PC-3 (cell line): ENCODE results near the gene CEBPZ. TPM values are rescaled to one million over a fixed set of nuclear protein-coding genes. Genes with fewer than 3 reads are reported as not detected.

Experiments
- ATAC-seq: fragments of 200-7000 bp; cut with Tn5 transposase; 2 replicates; pipeline ENCODE4 v1.9.1; 2020; ENCODE audit warnings: mild to moderate bottlenecking, moderate library complexity
- Bru-seq: library from RNA; stranded (reverse); fragments of 400-500 nt; gene quantifications from one replicate; lab custom pipeline; 2021; lab: Mats Ljungman, UMichigan
- BruChase-seq, 2 experiments: library from RNA; stranded (reverse); fragments of 400-500 nt; gene quantifications; one replicate each; lab custom pipeline; 2021; lab: Mats Ljungman, UMichigan
- BruUV-seq: library from RNA; stranded (reverse); fragments of 400-500 nt; replicated peaks from 2 replicates; lab custom pipeline; 2021; lab: Mats Ljungman, UMichigan
- CTCF ChIA-PET: fragments of 300-600 bp; sonication (Branson Sonifier 250); formaldehyde crosslinking; loops from one replicate; lab custom pipeline; 2022; ENCODE audit warnings: antibody characterized with exemption; lab: Charles Lee
- POLR2A ChIA-PET: fragments of 300-600 bp; sonication (Branson Sonifier 250); formaldehyde crosslinking; loops from one replicate; lab custom pipeline; 2022; ENCODE audit warnings: antibody characterized with exemption; ENCODE audit not compliant: unreplicated experiment; lab: Charles Lee
- DNase-seq: peaks from one replicate; pipeline ENCODE4 v3.0.0-alpha.2; 2015
- H2AFZ ChIP-seq: fragments of 300-600 bp; sonication (generic); 2 replicates; pipeline ENCODE4 v1.6.0; 2016; ENCODE audit warnings: antibody characterized with exemption, low read length
- H3F3A ChIP-seq: fragments of 300-600 bp; sonication (generic); one replicate; pipeline ENCODE4 v1.6.0; 2017; ENCODE audit warnings: antibody characterized with exemption, low read length, control low read depth, mild to moderate bottlenecking; ENCODE audit not compliant: unreplicated experiment
- H3K27ac ChIP-seq: fragments of 300-600 bp; sonication (generic); 2 replicates; pipeline ENCODE4 v1.5.1; 2016; ENCODE audit warnings: mild to moderate bottlenecking, low read length
- H3K27me3 ChIP-seq: fragments of 300-600 bp; sonication (generic); 2 replicates; pipeline ENCODE4 v1.6.1; 2016; ENCODE audit warnings: low read length, mixed read lengths
- H3K36me3 ChIP-seq: fragments of 300-600 bp; sonication (generic); 2 replicates; pipeline ENCODE4 v1.6.1; 2016; ENCODE audit warnings: low read depth, mixed run types, low read length, mixed read lengths
- H3K4me1 ChIP-seq: fragments of 300-600 bp; sonication (generic); 2 replicates; pipeline ENCODE4 v1.5.1; 2016; ENCODE audit warnings: low read length; ENCODE audit not compliant: insufficient read depth
- H3K4me2 ChIP-seq: fragments of 300-600 bp; sonication (generic); 2 replicates; pipeline ENCODE4 v1.6.0; 2016; ENCODE audit warnings: low read length
- H3K4me3 ChIP-seq: fragments of 300-600 bp; sonication (generic); 2 replicates; pipeline ENCODE4 v1.5.1; 2016; ENCODE audit warnings: mild to moderate bottlenecking, low read length, mixed read lengths
- H3K79me2 ChIP-seq: fragments of 300-600 bp; sonication (generic); 2 replicates; pipeline ENCODE4 v1.6.1; 2017; ENCODE audit warnings: low read length, mixed read lengths
- H3K9ac ChIP-seq: fragments of 300-600 bp; sonication (generic); 2 replicates; pipeline ENCODE4 v1.6.0; 2016; ENCODE audit warnings: mild to moderate bottlenecking, low read length
- H3K9me2 ChIP-seq: fragments of 300-600 bp; sonication (generic); replicated peaks from 2 replicates; pipeline ENCODE4 v1.6.1; 2016; ENCODE audit warnings: mixed run types, low read length, mixed read lengths
- H3K9me3 ChIP-seq: fragments of 300-600 bp; sonication (generic); 2 replicates; pipeline ENCODE4 v1.6.1; 2016; ENCODE audit warnings: low read length, mixed read lengths
- H4K20me1 ChIP-seq: fragments of 300-600 bp; sonication (generic); 2 replicates; pipeline ENCODE4 v1.6.1; 2016; ENCODE audit warnings: low read length, mixed read lengths
- EZH2 ChIP-seq: fragments of 300-600 bp; sonication (generic); IDR thresholded peaks from one replicate; pipeline ENCODE4 v1.6.1; 2017; ENCODE audit warnings: antibody characterized with exemption, mild to moderate bottlenecking, low read length; ENCODE audit not compliant: unreplicated experiment
- EZH2phosphoT487 ChIP-seq: fragments of 300-600 bp; sonication (generic); IDR thresholded peaks from 2 replicates; pipeline ENCODE4 v1.6.1; 2018; ENCODE audit warnings: mild to moderate bottlenecking, antibody characterized with exemption, low read length, borderline replicate concordance
- intact Hi-C: fragments of 100-400 bp; cut with micrococcal nuclease; formaldehyde crosslinking; loops from 2 replicates; pipeline ENCODE4 v1.9.0; 2023
- long read RNA-seq: library from polyadenylated mRNA; unstranded; transcript quantifications from one replicate; pipeline ENCODE4 v2.0.0, GENCODE V29; 2021; ENCODE audit not compliant: unreplicated experiment
- total RNA-seq: library from RNA; depleted of rRNA; stranded (reverse); fragments of >200 nt; gene quantifications from 2 replicates; pipeline ENCODE4 v1.2.3, GENCODE V29; 2014; rRNA removed
- TF ChIP-seq, protein P1 (sequence below): fragments of 300-600 bp; sonication (generic); conservative IDR thresholded peaks from 2 replicates; pipeline ENCODE4 v1.5.1; 2017; ENCODE audit warnings: antibody characterized with exemption, low read depth, mild to moderate bottlenecking, low read length

CEBPZ gene, protein sequence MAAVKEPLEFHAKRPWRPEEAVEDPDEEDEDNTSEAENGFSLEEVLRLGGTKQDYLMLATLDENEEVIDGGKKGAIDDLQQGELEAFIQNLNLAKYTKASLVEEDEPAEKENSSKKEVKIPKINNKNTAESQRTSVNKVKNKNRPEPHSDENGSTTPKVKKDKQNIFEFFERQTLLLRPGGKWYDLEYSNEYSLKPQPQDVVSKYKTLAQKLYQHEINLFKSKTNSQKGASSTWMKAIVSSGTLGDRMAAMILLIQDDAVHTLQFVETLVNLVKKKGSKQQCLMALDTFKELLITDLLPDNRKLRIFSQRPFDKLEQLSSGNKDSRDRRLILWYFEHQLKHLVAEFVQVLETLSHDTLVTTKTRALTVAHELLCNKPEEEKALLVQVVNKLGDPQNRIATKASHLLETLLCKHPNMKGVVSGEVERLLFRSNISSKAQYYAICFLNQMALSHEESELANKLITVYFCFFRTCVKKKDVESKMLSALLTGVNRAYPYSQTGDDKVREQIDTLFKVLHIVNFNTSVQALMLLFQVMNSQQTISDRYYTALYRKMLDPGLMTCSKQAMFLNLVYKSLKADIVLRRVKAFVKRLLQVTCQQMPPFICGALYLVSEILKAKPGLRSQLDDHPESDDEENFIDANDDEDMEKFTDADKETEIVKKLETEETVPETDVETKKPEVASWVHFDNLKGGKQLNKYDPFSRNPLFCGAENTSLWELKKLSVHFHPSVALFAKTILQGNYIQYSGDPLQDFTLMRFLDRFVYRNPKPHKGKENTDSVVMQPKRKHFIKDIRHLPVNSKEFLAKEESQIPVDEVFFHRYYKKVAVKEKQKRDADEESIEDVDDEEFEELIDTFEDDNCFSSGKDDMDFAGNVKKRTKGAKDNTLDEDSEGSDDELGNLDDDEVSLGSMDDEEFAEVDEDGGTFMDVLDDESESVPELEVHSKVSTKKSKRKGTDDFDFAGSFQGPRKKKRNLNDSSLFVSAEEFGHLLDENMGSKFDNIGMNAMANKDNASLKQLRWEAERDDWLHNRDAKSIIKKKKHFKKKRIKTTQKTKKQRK
- total RNA-seq (39.8 and 40.7 TPM in 2 replicates), Bru-seq, nascent RNA (percentile 82 among the genes with signal in this experiment), BruChase-seq, experiment 1, labeled RNA remaining after a 6-hour chase (percentile 91 among the genes with signal in this experiment), BruChase-seq, experiment 2, labeled RNA remaining after a 2-hour chase (percentile 87 among the genes with signal in this experiment)
- long read RNA-seq, transcript CEBPZ-201 (16 exons, 3,463 nt) = major isoform, 93 of 113 reads
- long read RNA-seq, partial matches to known transcripts = 8 of 113 reads
- long read RNA-seq, other reads (novel, unspliced or antisense) = 12 of 113 reads

DNA sequence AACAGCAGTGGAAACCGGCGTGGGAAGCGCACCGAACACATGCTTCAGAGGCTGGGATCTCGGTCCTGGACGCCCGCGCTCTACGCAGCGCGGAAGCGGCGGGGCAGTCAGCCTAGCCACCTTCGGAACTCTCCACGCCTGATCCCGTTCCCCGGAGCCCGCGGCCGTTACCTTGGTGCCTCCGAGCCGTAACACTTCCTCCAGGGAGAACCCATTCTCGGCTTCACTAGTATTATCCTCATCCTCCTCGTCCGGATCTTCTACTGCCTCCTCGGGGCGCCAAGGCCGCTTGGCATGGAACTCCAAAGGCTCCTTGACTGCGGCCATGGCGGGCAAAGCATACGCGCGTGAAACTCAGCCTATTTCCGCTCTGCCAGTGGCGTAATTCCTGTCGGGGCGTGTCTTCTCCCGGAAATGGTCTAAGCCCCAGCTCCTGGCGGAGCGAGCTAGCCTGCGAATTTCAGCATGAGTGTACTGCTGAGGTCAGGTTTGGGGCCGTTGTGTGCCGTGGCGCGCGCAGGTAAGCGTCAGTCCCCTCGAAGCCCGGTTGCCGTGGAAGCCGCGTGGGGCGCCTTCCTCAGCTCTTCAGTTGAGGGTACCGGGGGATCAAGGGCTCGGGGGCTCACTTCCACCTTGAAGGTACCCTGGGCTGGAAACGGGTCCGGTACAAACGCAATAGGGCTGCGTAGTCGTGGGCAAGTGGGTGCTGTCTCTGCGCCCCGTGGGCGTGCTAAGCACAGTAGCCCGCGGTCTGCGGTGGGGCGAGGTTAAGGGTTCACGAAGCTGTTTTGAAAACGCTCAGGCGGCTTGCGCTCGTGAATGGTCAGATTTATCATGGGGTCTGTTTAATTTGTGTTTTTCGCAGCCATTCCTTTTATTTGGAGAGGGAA lies at the start of gene CEBPZ, which contains the start of gene NDUFAF7:
TSS of gene CEBPZ (minus strand) at position 356 of the 890 bp plus-strand sequence. CDS start at position 327, 29 bp downstream.
TSS of gene NDUFAF7 (plus strand) at position 418 of the 890 bp plus-strand sequence. CDS start at position 466, 48 bp downstream.
- BruUV-seq = TSS peak; percentile 75
- H3F3A ChIP-seq = no peaks in the 10 kb centered on the region
- H2AFZ ChIP-seq = peak within 1 kb of the TSS; percentile 89
- H3K4me3 ChIP-seq = peak within 1 kb of the TSS; percentile 91
- H4K20me1 ChIP-seq = peaks cover 20% of the 10 kb centered on the region
- H3K27ac ChIP-seq = peak within 1 kb of the TSS; percentile 66
- ChIA-PET CTCF (no interaction called here), POLR2A (interaction anchor here (1.4 kb wide), 1 partner anchor 90 kb away, joined by 4 read pairs; no protein-coding TSS in a partner anchor)
- peak within 1 kb of the TSS; percentile 91 for H3K4me2 ChIP-seq
- peak within 1 kb of the TSS; percentile 92 for H3K9ac ChIP-seq
- no peaks in the 10 kb centered on the region for H3K9me3 ChIP-seq
- H3K9me2 ChIP-seq = no peaks in the 10 kb centered on the region
- TF ChIP-seq EZH2 (no peak), EZH2phosphoT487 (no peak)
- TF ChIP-seq, protein P1, sequence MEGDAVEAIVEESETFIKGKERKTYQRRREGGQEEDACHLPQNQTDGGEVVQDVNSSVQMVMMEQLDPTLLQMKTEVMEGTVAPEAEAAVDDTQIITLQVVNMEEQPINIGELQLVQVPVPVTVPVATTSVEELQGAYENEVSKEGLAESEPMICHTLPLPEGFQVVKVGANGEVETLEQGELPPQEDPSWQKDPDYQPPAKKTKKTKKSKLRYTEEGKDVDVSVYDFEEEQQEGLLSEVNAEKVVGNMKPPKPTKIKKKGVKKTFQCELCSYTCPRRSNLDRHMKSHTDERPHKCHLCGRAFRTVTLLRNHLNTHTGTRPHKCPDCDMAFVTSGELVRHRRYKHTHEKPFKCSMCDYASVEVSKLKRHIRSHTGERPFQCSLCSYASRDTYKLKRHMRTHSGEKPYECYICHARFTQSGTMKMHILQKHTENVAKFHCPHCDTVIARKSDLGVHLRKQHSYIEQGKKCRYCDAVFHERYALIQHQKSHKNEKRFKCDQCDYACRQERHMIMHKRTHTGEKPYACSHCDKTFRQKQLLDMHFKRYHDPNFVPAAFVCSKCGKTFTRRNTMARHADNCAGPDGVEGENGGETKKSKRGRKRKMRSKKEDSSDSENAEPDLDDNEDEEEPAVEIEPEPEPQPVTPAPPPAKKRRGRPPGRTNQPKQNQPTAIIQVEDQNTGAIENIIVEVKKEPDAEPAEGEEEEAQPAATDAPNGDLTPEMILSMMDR = no peak
- peak; percentile 96 for ATAC-seq
- DNase-seq = peak; percentile 94
- peaks cover 96% of the 10 kb centered on the region for H3K79me2 ChIP-seq
- H3K4me1 ChIP-seq = peaks cover 23% of the 10 kb centered on the region
- H3K36me3 ChIP-seq = peaks cover 24% of the 10 kb centered on the region
- no peaks in the 10 kb centered on the region for H3K27me3 ChIP-seq
- intact Hi-C loops = loop anchor here (2.0 kb wide), 1 partner anchor 75 kb away; the partner anchor contains the start of gene EIF2AK2

DNA sequence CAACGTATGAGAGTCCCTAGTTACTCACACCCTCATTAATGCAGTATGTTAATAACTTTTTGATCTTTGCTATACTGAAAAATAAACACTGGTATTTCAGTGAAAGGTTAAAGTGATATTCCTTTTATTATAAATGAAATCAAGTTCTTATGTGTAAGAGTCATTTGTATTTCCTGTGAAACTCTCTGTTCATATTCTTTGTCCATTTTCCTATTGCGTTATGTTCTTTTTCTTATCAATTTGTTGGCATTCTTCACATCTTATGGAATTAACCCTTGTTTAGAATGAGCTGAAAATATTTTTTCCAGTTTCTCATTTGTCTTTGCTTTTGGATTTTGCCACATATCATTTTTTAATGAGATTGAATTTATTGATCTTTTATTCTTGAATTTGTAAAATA lies 44.9 kb upstream of the CEBPZ start:
- BruUV-seq = no TSS peak
- H4K20me1 ChIP-seq = no peaks in the 10 kb centered on the region
- H3K4me3 ChIP-seq = no peak overlapping the region
- CTCF ChIA-PET = no interaction called here
- H3F3A ChIP-seq = no peaks in the 10 kb centered on the region
- no peak overlapping the region for H3K4me2 ChIP-seq
- intact Hi-C loops = no loop called here
- ATAC-seq (no peak), DNase-seq (no peak)
- H3K9ac ChIP-seq = no peak overlapping the region
- no peak overlapping the region for H3K27ac ChIP-seq
- no peaks in the 10 kb centered on the region for H3K9me3 ChIP-seq
- peaks cover 23% of the 10 kb centered on the region for H3K36me3 ChIP-seq
- no peaks in the 10 kb centered on the region for H3K9me2 ChIP-seq
- H3K27me3 ChIP-seq = no peaks in the 10 kb centered on the region
- TF ChIP-seq, protein P1 = no peak
- TF ChIP-seq EZH2phosphoT487 (no peak), EZH2 (no peak)
- H3K4me1 ChIP-seq = no peaks in the 10 kb centered on the region
- H2AFZ ChIP-seq = no peak overlapping the region
- H3K79me2 ChIP-seq = no peaks in the 10 kb centered on the region
- POLR2A ChIA-PET = no interaction called here
